Measurements from ENCODE around the gene DENND2A.

DNA sequence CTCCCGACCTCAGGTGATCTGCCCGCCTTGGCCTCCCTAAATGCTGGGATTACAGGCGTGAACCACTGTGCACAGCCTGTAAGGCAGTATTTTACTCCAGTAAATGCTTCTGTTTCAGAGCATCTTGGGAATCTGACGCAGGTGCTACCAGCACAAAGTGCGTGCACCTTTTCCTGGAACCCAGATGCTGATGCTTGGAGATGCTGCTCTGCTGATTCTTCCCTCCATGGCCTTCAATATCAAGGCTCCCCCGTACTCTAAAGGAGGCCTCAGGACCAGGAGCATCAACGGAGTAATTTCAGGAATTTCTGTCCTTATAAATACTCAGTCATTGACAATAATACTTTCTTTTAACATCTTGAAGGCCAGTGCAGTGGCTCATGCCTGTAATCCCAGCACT, 23.5 kb downstream of the DENND2A start:
- no peak for TF ChIP-seq CREB1 (IDR thresholded peaks at IDR 0.05; ENCODE audit: low read depth)
- no peak for TF ChIP-seq EGR1 (IDR thresholded peaks at IDR 0.05)
- TF ChIP-seq TEAD4 (IDR thresholded peaks at IDR 0.05), result no peak
- no peak for TF ChIP-seq TAF1 (IDR thresholded peaks at IDR 0.05; ENCODE audit: low read depth)
- no peak for TF ChIP-seq RAD21 (IDR thresholded peaks at IDR 0.05; ENCODE audit: low read depth)
- TF ChIP-seq TCF12 (IDR thresholded peaks at IDR 0.05; ENCODE audit: low read depth), result no peak
- TF ChIP-seq, protein P1, sequence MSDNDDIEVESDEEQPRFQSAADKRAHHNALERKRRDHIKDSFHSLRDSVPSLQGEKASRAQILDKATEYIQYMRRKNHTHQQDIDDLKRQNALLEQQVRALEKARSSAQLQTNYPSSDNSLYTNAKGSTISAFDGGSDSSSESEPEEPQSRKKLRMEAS (IDR thresholded peaks at IDR 0.05), result no peak
- TF ChIP-seq EP300 (IDR thresholded peaks at IDR 0.05; ENCODE audit: borderline replicate concordance), result no peak
- no peak for TF ChIP-seq CEBPB (IDR thresholded peaks at IDR 0.05)
- no peak for TF ChIP-seq NFIC (IDR thresholded peaks at IDR 0.05)
- TF ChIP-seq FOXM1 (IDR thresholded peaks at IDR 0.05; ENCODE audit: borderline replicate concordance, low read depth), result no peak
- TF ChIP-seq, protein P2, sequence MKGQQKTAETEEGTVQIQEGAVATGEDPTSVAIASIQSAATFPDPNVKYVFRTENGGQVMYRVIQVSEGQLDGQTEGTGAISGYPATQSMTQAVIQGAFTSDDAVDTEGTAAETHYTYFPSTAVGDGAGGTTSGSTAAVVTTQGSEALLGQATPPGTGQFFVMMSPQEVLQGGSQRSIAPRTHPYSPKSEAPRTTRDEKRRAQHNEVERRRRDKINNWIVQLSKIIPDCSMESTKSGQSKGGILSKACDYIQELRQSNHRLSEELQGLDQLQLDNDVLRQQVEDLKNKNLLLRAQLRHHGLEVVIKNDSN (IDR thresholded peaks at IDR 0.05), result no peak
- TF ChIP-seq, protein P3, sequence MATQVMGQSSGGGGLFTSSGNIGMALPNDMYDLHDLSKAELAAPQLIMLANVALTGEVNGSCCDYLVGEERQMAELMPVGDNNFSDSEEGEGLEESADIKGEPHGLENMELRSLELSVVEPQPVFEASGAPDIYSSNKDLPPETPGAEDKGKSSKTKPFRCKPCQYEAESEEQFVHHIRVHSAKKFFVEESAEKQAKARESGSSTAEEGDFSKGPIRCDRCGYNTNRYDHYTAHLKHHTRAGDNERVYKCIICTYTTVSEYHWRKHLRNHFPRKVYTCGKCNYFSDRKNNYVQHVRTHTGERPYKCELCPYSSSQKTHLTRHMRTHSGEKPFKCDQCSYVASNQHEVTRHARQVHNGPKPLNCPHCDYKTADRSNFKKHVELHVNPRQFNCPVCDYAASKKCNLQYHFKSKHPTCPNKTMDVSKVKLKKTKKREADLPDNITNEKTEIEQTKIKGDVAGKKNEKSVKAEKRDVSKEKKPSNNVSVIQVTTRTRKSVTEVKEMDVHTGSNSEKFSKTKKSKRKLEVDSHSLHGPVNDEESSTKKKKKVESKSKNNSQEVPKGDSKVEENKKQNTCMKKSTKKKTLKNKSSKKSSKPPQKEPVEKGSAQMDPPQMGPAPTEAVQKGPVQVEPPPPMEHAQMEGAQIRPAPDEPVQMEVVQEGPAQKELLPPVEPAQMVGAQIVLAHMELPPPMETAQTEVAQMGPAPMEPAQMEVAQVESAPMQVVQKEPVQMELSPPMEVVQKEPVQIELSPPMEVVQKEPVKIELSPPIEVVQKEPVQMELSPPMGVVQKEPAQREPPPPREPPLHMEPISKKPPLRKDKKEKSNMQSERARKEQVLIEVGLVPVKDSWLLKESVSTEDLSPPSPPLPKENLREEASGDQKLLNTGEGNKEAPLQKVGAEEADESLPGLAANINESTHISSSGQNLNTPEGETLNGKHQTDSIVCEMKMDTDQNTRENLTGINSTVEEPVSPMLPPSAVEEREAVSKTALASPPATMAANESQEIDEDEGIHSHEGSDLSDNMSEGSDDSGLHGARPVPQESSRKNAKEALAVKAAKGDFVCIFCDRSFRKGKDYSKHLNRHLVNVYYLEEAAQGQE (IDR thresholded peaks at IDR 0.05; ENCODE audit: low read depth), result no peak
